HepG2 (cell line): ENCODE measurements around the gene DCAF7. TPM values are rescaled to one million over a fixed set of nuclear protein-coding genes. Genes with fewer than 3 reads are reported as not detected.

Experiments used
- CENPT ChIP-seq: sonication (generic); formaldehyde crosslinking; IDR thresholded peaks from 2 replicates; pipeline ENCODE4 v1.8.0; 2022; ENCODE audit warnings: low read depth, mild to moderate bottlenecking, moderate library complexity, missing genetic modification reagents
- GLMP ChIP-seq: sonication (generic); formaldehyde crosslinking; IDR thresholded peaks from 2 replicates; pipeline ENCODE4 v1.9.0; 2021; ENCODE audit warnings: missing genetic modification reagents, mild to moderate bottlenecking, borderline replicate concordance
- HNRNPK ChIP-seq: fragments of 200-400 bp; formaldehyde crosslinking; IDR thresholded peaks from 2 replicates; pipeline ENCODE4 v1.6.1; 2018; ENCODE audit warnings: low read length, low read depth, moderate library complexity, mild to moderate bottlenecking; ENCODE audit not compliant: poor library complexity, severe bottlenecking
- KDM1A ChIP-seq: IDR thresholded peaks from 2 replicates; pipeline ENCODE4 v1.6.1; 2016; ENCODE audit warnings: missing compliant biosample characterization
- KLF6 ChIP-seq: IDR thresholded peaks from 2 replicates; pipeline ENCODE4 v1.8.0; 2016; ENCODE audit warnings: missing biosample characterization, missing genetic modification reagents
- KMT2A ChIP-seq: sonication (generic); formaldehyde crosslinking; IDR thresholded peaks from 2 replicates; pipeline ENCODE4 v1.4.0; 2020; ENCODE audit warnings: missing genetic modification reagents
- KMT2B ChIP-seq: IDR thresholded peaks from 2 replicates; pipeline ENCODE4 v1.6.1; 2016; ENCODE audit warnings: missing genetic modification reagents, missing compliant biosample characterization
- LCORL ChIP-seq, 2 experiments: fragments of 450-650 bp in 1 of 2; sonication (generic) in 1 of 2; formaldehyde crosslinking in 1 of 2; IDR thresholded peaks; 2 replicates each; pipeline versions ENCODE4 v1.5.0 to v1.6.1; 2017 to 2020; ENCODE audit warnings: antibody characterized with exemption in 1 of 2, missing genetic modification reagents in 1 of 2
- MAF1 ChIP-seq: sonication (generic); formaldehyde crosslinking; IDR thresholded peaks from 2 replicates; pipeline ENCODE4 v1.5.0; 2020; ENCODE audit warnings: missing genetic modification reagents, borderline replicate concordance
- MLXIP ChIP-seq: sonication (generic); formaldehyde crosslinking; IDR thresholded peaks from 2 replicates; pipeline ENCODE4 v1.9.0; 2021; ENCODE audit warnings: missing genetic modification reagents, borderline replicate concordance
- MXD1 ChIP-seq: sonication (generic); formaldehyde crosslinking; IDR thresholded peaks from 2 replicates; pipeline ENCODE4 v1.4.0; 2020; ENCODE audit warnings: mild to moderate bottlenecking, missing genetic modification reagents
- NR2F1 ChIP-seq, 2 experiments: fragments of 450-650 bp in 1 of 2; formaldehyde crosslinking in 1 of 2; IDR thresholded peaks; 2 replicates each; pipeline versions ENCODE4 v1.5.0 to v1.6.1; 2016 to 2020; ENCODE audit warnings: mild to moderate bottlenecking in 1 of 2, missing compliant biosample characterization in 1 of 2, missing genetic modification reagents in 1 of 2, moderate library complexity in 1 of 2
- PCBP2 ChIP-seq: fragments of 200-400 bp; formaldehyde crosslinking; optimal IDR thresholded peaks from 2 replicates; pipeline ENCODE3; 2018; ENCODE audit warnings: low read length, low read depth; ENCODE audit not compliant: poor library complexity, severe bottlenecking
- RXRA ChIP-seq: sonication (generic); formaldehyde crosslinking; IDR thresholded peaks from 2 replicates; pipeline ENCODE4 v1.5.1; 2020; ENCODE audit warnings: missing genetic modification reagents
- SRF ChIP-seq: IDR thresholded peaks from 2 replicates; pipeline ENCODE4 v1.6.1; 2011; ENCODE audit warnings: mild to moderate bottlenecking, low read depth, low read length, moderate library complexity
- TCF7L2 ChIP-seq: IDR thresholded peaks from 2 replicates; pipeline ENCODE4 v1.6.1; 2011; ENCODE audit warnings: mild to moderate bottlenecking, low read depth, low read length, moderate library complexity
- THAP9 ChIP-seq: sonication (generic); formaldehyde crosslinking; IDR thresholded peaks from 2 replicates; pipeline ENCODE4; 2020; ENCODE audit warnings: missing genetic modification reagents, mild to moderate bottlenecking, borderline replicate concordance
- ZNF367 ChIP-seq: sonication (generic); formaldehyde crosslinking; IDR thresholded peaks from 2 replicates; pipeline ENCODE4 v1.4.0; 2020; ENCODE audit warnings: missing genetic modification reagents, borderline replicate concordance
- ZNF550 ChIP-seq: sonication (generic); formaldehyde crosslinking; IDR thresholded peaks from 2 replicates; pipeline ENCODE4 v1.4.0; 2020; ENCODE audit warnings: mild to moderate bottlenecking, missing genetic modification reagents, borderline replicate concordance
- ZNF724P ChIP-seq: sonication (generic); formaldehyde crosslinking; IDR thresholded peaks from 2 replicates; pipeline ENCODE4 v1.8.0; 2022; ENCODE audit warnings: missing genetic modification reagents, borderline replicate concordance
- ZSCAN12 ChIP-seq: sonication (generic); formaldehyde crosslinking; IDR thresholded peaks from 2 replicates; pipeline ENCODE4 v1.9.0; 2021; ENCODE audit warnings: mild to moderate bottlenecking, missing genetic modification reagents
- polyA plus RNA-seq, 8 experiments: library from polyadenylated mRNA; depleted of rRNA in 3 of 8; stranded (reverse) in 7 of 8; unstranded in 1 of 8; fragments of >200 nt; fragmentation: Illumina TruSeq in 4 of 8; extraction: Trizol in 4 of 8; gene quantifications; 2 replicates each; pipeline versions ENCODE4 v1.2.1 to v1.2.3, GENCODE V29; 2011 to 2016; ENCODE audit warnings: low read depth in 4 of 8, missing spikeins in 1 of 8, mixed read lengths in 1 of 8; ENCODE audit not compliant: insufficient read depth in 1 of 8
- total RNA-seq, 5 experiments: library from RNA; depleted of rRNA; stranded (reverse); fragments of >200 nt; fragmentation: Illumina TruSeq; extraction: Trizol; gene quantifications; 2 replicates each; pipeline ENCODE4 v1.2.3, GENCODE V29; 2016; ENCODE audit warnings: low read depth in 1 of 5

The DCAF7 gene
- total and polyA plus RNA-seq, 2 of the 13 experiments (the other 11 are each of a cell fraction or from before 2014, with no cell fraction given): 55.2 to 73.4 TPM

GRCh38 chr17:63621684-63622573 is 71.7 kb downstream of the DCAF7 start, which contains the start of gene MAP3K3 (continued):
- TF ChIP-seq MLXIP (CRISPR knock-in tag) (no peak), TCF7L2 (no peak), ZNF550 (no peak), KMT2A (CRISPR knock-in tag) (peak; percentile 73), ZNF367 (CRISPR knock-in tag) (no peak; the same call in 1 of the 2 replicates), MAF1 (CRISPR knock-in tag) (peak; percentile 86; the same call in 1 of the 2 replicates), CENPT (no peak), HNRNPK (no peak), THAP9 (CRISPR knock-in tag) (peak; percentile 91), PCBP2 (no peak), NR2F1 (CRISPR knock-in tag; IDR thresholded peaks at IDR 0.05) (no peak), KDM1A (CRISPR knock-in tag) (0 out of 2 replicates have a peak, but pooled peaks have one; percentile 58), KMT2B (CRISPR knock-in tag) (peak; percentile 64), ZSCAN12 (CRISPR knock-in tag) (peak; percentile 93; the same call in 1 of the 2 replicates), MXD1 (CRISPR knock-in tag) (peak; percentile 91), SRF (no peak), LCORL (IDR thresholded peaks at IDR 0.05) (peak; percentile 35; the same call in 1 of the 2 replicates), LCORL (CRISPR knock-in tag; IDR thresholded peaks at IDR 0.05) (peak; percentile 68; the same call in 1 of the 2 replicates), ZNF724P (peak; percentile 54; the same call in 1 of the 2 replicates), GLMP (no peak), KLF6 (CRISPR knock-in tag) (peak; percentile 80; the same call in 1 of the 2 replicates), RXRA (peak; percentile 18; the same call in 1 of the 2 replicates)
